Measurements from ENCODE around the gene AFG1L.

- TF ChIP-seq POLR2A (IDR thresholded peaks at IDR 0.05) = no peak
- no peak for TF ChIP-seq CTCF (IDR thresholded peaks at IDR 0.05)
- TF ChIP-seq POLR2AphosphoS5 (IDR thresholded peaks at IDR 0.05) = no peak
These were observed 66.6 kb downstream of the AFG1L start for GRCh38 chr6:108361312-108361932.

All from prostate gland (tissue), 2 donors.